ACC112 (cell line): ENCODE results near the gene TXNDC15.
"Not testable (repeated sequence)": the region's sequence is repeated elsewhere in the genome, so short reads cannot be mapped to it uniquely, and the experiment has no call there.

Experiments used
- H2AFZ ChIP-seq: fragments of 200-600 bp; sonication (generic); one replicate; pipeline ENCODE4 v1.6.0; 2017; ENCODE audit warnings: antibody characterized with exemption, low read length; ENCODE audit not compliant: unreplicated experiment
- H3K27ac ChIP-seq: fragments of 200-600 bp; sonication (generic); 2 replicates; pipeline ENCODE4 v1.5.1; 2014; ENCODE audit warnings: low read depth, mild to moderate bottlenecking, antibody characterized with exemption, low read length, moderate library complexity
- H3K27me3 ChIP-seq: fragments of 200-600 bp; sonication (generic); 2 replicates; pipeline ENCODE4 v1.6.1; 2014; ENCODE audit warnings: mild to moderate bottlenecking, antibody characterized with exemption, low read length, moderate library complexity, mixed read lengths; ENCODE audit not compliant: insufficient read depth
- H3K36me3 ChIP-seq: fragments of 200-600 bp; sonication (generic); 2 replicates; pipeline ENCODE4 v1.6.1; 2016; ENCODE audit warnings: mild to moderate bottlenecking, antibody characterized with exemption, low read length, moderate library complexity, mixed read lengths; ENCODE audit not compliant: insufficient read depth
- H3K4me1 ChIP-seq: fragments of 200-600 bp; sonication (generic); one replicate; pipeline ENCODE4 v1.6.1; 2016; ENCODE audit warnings: low read length, mixed read lengths; ENCODE audit not compliant: insufficient read depth, unreplicated experiment, control insufficient read depth
- H3K4me3 ChIP-seq: fragments of 200-600 bp; sonication (generic); 2 replicates; pipeline ENCODE4 v1.5.1; 2014; ENCODE audit warnings: mild to moderate bottlenecking, low read depth, low read length
- H3K79me2 ChIP-seq: fragments of 200-600 bp; sonication (generic); one replicate; pipeline ENCODE4 v1.6.0; 2016; ENCODE audit warnings: low read length; ENCODE audit not compliant: control insufficient read depth, unreplicated experiment, insufficient read depth

Gene TXNDC15

DNA sequence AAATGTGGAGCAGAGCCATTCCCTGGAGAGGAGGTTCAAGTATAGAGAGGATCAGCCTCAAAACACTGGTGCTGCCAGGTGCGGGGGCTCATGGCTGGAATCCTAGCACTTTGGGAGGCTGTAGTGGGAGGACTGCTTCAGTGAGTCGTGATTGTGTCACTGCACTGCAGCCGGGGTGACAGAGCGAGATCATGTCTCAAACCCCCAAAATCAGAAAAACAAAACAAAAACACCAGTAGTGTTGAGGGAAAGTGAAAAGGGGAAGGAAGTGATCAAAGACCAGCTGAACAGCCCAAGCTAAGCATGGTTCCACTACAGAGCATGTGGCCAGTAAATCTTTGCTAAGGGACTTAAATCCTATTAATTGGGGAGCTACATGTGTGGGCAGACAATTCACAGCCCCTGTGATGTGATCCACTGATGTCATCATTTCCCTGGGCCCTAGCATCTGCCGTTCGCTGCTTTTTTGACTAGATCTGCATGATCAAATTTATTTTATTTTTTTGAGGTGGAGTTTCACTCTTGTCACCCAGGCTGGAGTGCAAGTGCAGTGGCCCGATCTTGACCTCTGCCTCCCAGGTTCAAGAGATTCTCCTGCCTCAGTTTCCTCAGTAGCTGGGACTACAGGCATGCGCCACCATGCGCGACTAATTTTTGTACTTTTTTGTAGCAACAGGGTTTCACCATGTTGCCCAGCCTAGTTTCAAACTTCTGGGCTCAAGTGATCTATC, 28.1 kb downstream of the TXNDC15 start:
- Histone ChIP-seq H2AFZ (no peak overlapping the region), H3K27me3 (no peaks in the 10 kb centered on the region), H3K4me1 (peaks cover 10% of the 10 kb centered on the region), H3K79me2 (no peaks in the 10 kb centered on the region), H3K27ac (0 out of 2 replicates have a peak overlapping the region, but pooled peaks have one; percentile 4), H3K4me3 (no peak overlapping the region), H3K36me3 (no peaks in the 10 kb centered on the region)

DNA sequence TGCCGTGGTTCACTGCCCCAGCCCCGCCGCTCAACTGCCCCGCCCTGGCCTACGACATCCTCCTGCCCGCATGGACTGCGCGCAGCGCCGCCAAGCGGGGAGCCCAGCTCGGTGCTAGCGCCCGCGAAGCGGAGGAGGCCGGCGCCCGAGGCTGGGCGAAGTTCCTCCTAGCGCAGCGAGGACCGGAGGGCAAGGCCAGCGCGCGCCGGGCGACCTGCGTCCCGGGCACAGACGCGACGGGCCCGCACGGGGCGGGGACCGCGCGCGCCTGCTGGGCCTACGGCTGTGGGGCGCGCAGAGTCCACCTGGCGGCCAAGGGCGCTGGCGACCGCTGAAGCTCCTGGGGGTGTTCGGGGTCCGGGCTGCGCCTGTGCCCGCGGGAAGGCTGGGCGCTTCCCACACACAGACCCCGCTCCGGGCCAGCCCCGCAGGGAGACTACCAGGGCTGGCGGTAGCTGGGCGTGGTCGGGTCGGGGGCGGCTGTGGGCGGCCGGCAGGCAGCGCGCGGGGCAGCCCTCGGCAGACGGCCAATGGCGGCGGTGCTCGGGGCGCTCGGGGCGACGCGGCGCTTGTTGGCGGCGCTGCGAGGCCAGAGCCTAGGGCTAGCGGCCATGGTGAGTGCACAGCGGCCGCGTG, 30.6 kb downstream of the TXNDC15 start, which contains the start of gene PCBD2:
TSS of gene PCBD2 (plus strand) at position 522 of the 636 bp plus-strand sequence. CDS start at position 531, 9 bp downstream.
- Histone ChIP-seq H3K4me3 (peak within 1 kb of the TSS; percentile 92), H3K27me3 (no peaks in the 10 kb centered on the region), H3K4me1 (peaks cover 10% of the 10 kb centered on the region), H3K79me2 (no peaks in the 10 kb centered on the region), H3K36me3 (no peaks in the 10 kb centered on the region), H3K27ac (peak within 1 kb of the TSS; percentile 92), H2AFZ (peak within 1 kb of the TSS; percentile 95)

- peaks cover 10% of the 10 kb centered on the region for H3K4me1 ChIP-seq
Measured at GRCh38 chr5:134905246-134905996, 31.2 kb downstream of the TXNDC15 start.

GRCh38 chr5:134906811-134907210, 32.6 kb downstream of the TXNDC15 start:
- peaks cover 8% of the 10 kb centered on the region for H3K4me1 ChIP-seq
- H2AFZ ChIP-seq: no peak overlapping the region
- H3K79me2 ChIP-seq: no peaks in the 10 kb centered on the region
- H3K36me3 ChIP-seq: no peaks in the 10 kb centered on the region
- no peaks in the 10 kb centered on the region for H3K27me3 ChIP-seq
- no peak overlapping the region for H3K27ac ChIP-seq
- H3K4me3 ChIP-seq: no peak overlapping the region

More at GRCh38 chr5:134905246-134905996, 31.2 kb downstream of the TXNDC15 start:
- Histone ChIP-seq H3K4me3 (peak overlapping the region; percentile 92), H3K27ac (peak overlapping the region; percentile 92), H2AFZ (peak overlapping the region; percentile 78), H3K36me3 (no peaks in the 10 kb centered on the region), H3K27me3 (no peaks in the 10 kb centered on the region), H3K79me2 (no peaks in the 10 kb centered on the region)

DNA sequence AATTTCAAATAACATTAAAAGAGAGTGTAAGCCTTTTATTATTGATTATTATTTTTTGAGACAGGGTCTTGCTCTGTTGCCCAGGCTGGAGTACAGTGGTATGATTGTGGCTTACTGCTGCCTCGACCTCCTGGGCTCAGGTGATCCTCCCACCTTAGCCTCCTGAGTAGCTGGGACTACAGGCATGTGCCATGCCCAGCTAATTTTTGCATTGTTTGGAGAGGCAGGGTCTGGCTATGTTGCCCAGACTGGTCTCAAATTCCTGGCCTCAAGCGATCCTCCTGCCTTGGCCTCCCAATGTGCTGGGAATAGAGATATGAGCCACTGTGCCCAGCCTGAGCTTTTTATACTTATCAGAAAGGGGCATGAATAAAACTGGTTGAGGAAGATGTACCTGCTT, 36.6 kb downstream of the TXNDC15 start:
- H3K27me3 ChIP-seq, H2AFZ ChIP-seq, H3K4me1 ChIP-seq, H3K36me3 ChIP-seq, H3K4me3 ChIP-seq, H3K27ac ChIP-seq, H3K79me2 ChIP-seq: not testable (repeated sequence)

GRCh38 chr5:134911285-134912206, 37.4 kb downstream of the TXNDC15 start:
- Histone ChIP-seq H3K27ac (no peak overlapping the region), H3K27me3 (no peaks in the 10 kb centered on the region), H3K4me1 (no peaks in the 10 kb centered on the region), H2AFZ (no peak overlapping the region), H3K36me3 (no peaks in the 10 kb centered on the region), H3K79me2 (no peaks in the 10 kb centered on the region), H3K4me3 (no peak overlapping the region)

GRCh38 chr5:134913254-134913653, 39.1 kb downstream of the TXNDC15 start:
- Histone ChIP-seq H3K4me3 (no peak overlapping the region), H3K27ac (no peak overlapping the region), H3K27me3 (no peaks in the 10 kb centered on the region), H3K36me3 (no peaks in the 10 kb centered on the region), H2AFZ (no peak overlapping the region), H3K4me1 (no peaks in the 10 kb centered on the region), H3K79me2 (no peaks in the 10 kb centered on the region)

DNA sequence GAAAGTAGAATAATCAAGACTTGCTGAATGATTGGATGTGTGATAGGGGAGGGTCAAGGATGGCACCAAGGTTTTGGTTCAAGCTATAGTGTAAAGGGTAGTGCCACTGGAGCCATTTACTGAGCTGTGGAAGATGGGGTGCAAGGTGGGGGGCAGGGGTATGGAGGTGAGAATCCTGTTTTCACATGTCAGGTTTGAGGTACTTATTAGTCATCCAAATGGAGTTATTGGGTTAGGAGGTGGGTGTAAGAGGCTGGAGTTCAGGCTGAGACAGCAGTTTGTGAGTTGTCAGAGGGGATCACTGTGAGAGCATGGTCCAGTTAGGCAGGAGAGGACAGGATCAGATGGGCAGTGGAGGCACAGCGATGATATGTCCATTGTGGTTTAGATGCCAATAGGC, 39.6 kb downstream of the TXNDC15 start:
- Histone ChIP-seq H3K4me1 (no peaks in the 10 kb centered on the region), H3K27ac (no peak overlapping the region), H3K36me3 (no peaks in the 10 kb centered on the region)

GRCh38 chr5:134917070-134917815, 43.1 kb downstream of the TXNDC15 start:
- no peak overlapping the region for H3K4me3 ChIP-seq
- 0 out of 2 replicates have a peak, but pooled peaks cover 1% of the 10 kb centered on the region for H3K36me3 ChIP-seq
- no peaks in the 10 kb centered on the region for H3K79me2 ChIP-seq
- H2AFZ ChIP-seq: no peak overlapping the region
- no peak overlapping the region for H3K27ac ChIP-seq
- no peaks in the 10 kb centered on the region for H3K27me3 ChIP-seq
- H3K4me1 ChIP-seq: no peaks in the 10 kb centered on the region

More for the DNA sequence above, 39.6 kb downstream of the TXNDC15 start:
- Histone ChIP-seq H3K4me3 (no peak overlapping the region), H3K79me2 (no peaks in the 10 kb centered on the region), H3K27me3 (no peaks in the 10 kb centered on the region), H2AFZ (no peak overlapping the region)
